C4-2B (cell line): Measurements from ENCODE around the gene GABRR1.
"Not testable (repeated sequence)": the region's sequence is repeated elsewhere in the genome, so short reads cannot be mapped to it uniquely, and the experiment has no call there.

Experiments
- H3K27ac ChIP-seq: fragments of 450-650 bp; 2 replicates; pipeline ENCODE4 v1.5.1; 2017
- ZFX ChIP-seq: fragments of 450-650 bp; IDR thresholded peaks from 2 replicates; pipeline ENCODE4 v1.6.1; 2017
- TF ChIP-seq, protein P1 (sequence below): fragments of 450-650 bp; conservative IDR thresholded peaks from 2 replicates; pipeline ENCODE4 v1.5.1; 2017; ENCODE audit warnings: mild to moderate bottlenecking

GABRR1 gene

DNA sequence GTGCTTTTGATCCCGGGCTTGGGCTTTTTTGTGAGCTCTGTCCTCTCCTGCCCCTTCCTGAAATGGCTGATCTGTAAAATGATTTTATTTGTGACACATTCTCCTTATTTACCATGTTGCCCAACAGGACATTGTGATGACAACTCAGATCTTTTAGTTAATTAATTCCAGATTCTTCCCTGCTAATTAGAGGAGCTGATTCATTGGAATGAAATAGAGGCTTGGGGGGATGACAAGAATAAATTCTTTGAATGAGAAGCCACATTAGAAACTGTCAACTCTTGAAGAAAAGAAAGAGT is 26.1 kb upstream of the GABRR1 start:
- TF ChIP-seq, protein P1, sequence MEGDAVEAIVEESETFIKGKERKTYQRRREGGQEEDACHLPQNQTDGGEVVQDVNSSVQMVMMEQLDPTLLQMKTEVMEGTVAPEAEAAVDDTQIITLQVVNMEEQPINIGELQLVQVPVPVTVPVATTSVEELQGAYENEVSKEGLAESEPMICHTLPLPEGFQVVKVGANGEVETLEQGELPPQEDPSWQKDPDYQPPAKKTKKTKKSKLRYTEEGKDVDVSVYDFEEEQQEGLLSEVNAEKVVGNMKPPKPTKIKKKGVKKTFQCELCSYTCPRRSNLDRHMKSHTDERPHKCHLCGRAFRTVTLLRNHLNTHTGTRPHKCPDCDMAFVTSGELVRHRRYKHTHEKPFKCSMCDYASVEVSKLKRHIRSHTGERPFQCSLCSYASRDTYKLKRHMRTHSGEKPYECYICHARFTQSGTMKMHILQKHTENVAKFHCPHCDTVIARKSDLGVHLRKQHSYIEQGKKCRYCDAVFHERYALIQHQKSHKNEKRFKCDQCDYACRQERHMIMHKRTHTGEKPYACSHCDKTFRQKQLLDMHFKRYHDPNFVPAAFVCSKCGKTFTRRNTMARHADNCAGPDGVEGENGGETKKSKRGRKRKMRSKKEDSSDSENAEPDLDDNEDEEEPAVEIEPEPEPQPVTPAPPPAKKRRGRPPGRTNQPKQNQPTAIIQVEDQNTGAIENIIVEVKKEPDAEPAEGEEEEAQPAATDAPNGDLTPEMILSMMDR: no peak
- no peak for TF ChIP-seq ZFX
- no peak overlapping the region for H3K27ac ChIP-seq

DNA sequence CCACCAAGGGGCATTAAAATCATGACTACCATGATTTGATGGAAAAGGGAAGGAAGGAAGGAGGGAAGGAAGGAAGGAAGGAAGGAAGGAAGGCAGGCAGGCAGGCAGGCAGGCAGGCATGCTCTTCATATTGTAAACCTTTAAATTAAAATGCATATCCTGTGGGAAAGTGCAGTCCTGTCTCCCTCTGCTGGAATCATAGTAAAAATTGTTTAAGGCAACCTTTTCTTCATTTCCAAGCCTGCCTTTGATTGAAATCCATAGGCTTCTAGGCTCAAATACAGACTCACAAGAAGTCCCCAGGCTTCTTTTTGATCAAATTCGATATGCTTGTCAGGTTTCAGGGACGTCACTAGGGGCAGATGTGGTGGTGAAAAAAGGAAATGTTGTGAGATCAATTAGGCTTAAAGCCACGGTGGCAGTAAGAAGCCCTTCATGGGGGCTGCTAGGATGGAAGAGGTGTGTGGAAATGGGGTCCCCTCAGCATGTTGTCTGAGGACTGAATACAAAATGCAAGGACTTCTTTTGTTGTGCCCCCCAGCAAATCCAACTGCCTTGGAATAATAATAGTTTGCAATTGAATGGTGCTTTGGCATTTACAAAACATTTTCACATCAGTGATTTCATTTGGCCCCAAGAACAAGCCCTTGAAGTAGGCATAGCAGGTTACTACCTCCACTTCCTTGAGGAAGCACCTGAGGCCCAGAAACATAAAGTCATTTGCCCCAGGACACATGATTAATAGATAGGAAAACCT is 25.6 kb upstream of the GABRR1 start:
- H3K27ac ChIP-seq: no peak overlapping the region
- no peak for TF ChIP-seq ZFX
- TF ChIP-seq, protein P1: peak; percentile 31

DNA sequence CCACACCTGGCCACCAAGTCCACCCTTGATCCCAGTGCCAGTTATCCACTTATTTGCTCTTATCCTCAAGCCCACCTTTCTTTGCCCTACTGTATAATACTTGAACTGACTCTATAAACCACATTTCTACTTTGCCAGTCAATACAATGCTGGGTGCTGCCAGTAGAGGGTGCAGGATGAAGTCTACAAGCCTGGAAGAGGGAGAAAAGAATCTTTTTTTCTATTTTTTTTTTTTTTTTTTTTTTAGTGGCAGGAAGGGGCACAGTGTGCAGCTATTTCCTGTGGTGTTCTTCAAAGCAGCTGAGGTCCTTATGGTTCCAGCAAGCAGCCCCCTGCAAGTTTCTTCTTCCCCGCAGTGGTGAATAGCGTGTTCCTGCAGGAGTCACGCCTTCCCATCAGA is 22.2 kb upstream of the GABRR1 start:
- no peak overlapping the region for H3K27ac ChIP-seq
- no peak for TF ChIP-seq ZFX
- TF ChIP-seq, protein P1: peak; percentile 10

DNA sequence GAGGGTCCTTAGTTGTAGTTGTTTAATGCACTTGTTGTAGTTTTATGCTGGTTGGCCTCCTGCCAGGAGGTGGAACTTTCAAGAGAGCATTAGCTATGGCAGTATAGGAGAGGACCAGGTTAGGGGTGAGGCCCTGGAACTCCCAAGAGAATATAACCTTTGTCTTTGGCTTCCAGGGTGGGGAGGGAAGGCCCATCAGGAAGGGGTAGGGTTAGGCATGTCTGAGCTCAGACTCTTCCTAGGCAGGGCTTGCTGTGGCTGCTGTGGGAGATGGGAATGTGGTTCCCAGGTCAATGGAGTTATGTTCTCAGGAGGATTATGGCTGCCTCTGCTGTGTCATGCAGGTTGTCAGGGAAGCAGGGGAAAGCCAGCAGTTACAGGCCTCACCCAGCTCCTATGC is 20.0 kb upstream of the GABRR1 start:
- no peak for TF ChIP-seq ZFX
- TF ChIP-seq, protein P1: no peak
- no peak overlapping the region for H3K27ac ChIP-seq

DNA sequence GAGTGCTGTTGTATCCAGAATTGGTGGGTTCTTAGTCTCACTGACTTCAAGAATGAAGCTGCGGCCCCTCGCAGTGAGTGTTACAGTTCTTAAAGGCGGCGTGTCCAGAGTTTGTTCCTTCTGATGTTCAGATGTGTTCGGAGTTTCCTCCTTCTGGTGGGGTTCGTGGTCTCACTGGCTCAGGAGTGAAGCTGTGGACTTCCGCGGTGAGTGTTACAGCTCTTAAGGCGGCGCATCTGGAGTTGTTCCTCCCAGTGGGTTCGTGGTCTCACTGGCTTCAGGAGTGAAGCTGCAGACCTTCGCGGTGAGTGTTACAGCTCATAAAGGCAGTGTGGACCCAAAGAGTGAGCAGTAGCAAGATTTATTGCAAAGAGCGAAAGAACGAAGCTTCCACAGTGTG is 16.4 kb upstream of the GABRR1 start:
- H3K27ac ChIP-seq: not testable (repeated sequence)

DNA sequence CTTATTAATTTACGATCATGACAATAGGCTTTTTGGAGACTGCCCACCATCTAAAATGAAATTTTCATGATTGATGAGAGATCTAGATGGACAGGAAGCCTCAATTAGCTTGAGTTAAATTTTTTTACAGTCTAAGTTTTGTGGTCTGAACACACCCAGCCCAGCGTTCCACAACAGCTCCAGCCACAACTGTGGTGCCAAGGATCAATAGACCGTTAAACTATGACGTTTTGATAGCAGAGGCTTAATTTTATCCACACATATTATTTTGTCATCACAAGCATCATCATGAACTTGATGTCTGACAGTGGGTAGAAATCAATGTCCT is 5.5 kb upstream of the GABRR1 start:
- H3K27ac ChIP-seq: no peak overlapping the region
- TF ChIP-seq, protein P1: no peak
- TF ChIP-seq ZFX: no peak

DNA sequence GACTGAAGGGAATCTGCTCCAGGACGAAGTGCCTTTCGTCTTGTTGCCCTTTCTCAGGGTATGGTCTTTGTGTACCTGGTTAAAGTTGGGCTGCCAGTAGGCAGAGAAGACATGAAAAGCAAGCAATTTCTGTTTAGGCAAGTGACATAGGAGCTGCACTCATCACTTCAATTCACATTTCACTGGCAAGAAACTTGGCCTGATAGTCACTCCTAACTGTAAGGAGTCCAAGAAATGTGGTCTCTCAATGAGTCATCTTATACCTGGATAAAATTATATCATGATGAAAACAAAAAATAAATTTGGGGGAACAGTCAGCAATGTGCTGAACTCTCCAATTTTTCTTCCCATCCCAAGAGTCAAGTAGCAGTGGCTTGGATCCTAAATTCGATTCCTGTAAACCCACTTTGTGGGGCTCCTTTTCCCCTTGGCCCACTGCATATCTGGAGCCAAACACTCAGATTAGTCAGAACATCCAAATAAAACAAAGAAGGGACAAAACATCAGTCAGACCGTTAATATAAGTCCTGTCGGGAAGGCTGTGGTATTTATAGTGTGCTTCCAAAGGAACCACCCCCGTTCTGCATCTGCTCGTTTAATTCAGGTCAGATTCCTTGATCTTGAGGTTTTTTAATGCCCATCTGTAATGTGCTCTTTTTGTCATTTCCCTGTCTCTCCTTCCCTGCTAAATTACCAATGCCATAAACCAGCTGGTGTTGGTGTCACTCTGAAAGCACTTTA is 5.0 kb upstream of the GABRR1 start:
- H3K27ac ChIP-seq: no peak overlapping the region
- TF ChIP-seq, protein P1: no peak

DNA sequence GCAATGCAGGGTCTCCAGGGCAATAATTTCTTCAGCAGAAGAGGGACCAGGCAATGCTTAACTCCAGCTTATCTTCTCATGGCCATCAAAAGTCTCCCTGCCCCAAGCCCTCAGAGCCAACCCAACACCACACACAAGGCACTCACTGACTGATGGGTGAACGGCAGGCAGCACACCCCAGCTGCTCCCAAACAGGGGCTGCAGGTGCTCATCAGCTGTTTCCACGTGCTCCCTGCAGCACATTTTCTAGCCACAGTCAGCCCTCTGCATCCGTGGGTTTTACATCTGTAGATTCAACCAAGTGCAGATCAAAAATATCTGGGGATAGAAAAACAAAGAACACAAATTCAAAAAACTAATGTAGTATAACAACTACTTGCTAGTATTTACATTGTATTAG is 4.0 kb upstream of the GABRR1 start:
- TF ChIP-seq, protein P1: no peak
- TF ChIP-seq ZFX: no peak
- H3K27ac ChIP-seq: no peak overlapping the region
